NCI-H1092 treated with DMSO at 0.1 percent for 48 hours (cell line): Measurements from ENCODE around the gene OR1E1.
"Not testable (repeated sequence)": the region's sequence is repeated elsewhere in the genome, so short reads cannot be mapped to it uniquely, and the experiment has no call there.

ENCODE experiments used
- DNase-seq: peaks from one replicate; lab custom pipeline; 2025; lab: John Stamatoyannopoulos, UW

OR1E1 gene, protein sequence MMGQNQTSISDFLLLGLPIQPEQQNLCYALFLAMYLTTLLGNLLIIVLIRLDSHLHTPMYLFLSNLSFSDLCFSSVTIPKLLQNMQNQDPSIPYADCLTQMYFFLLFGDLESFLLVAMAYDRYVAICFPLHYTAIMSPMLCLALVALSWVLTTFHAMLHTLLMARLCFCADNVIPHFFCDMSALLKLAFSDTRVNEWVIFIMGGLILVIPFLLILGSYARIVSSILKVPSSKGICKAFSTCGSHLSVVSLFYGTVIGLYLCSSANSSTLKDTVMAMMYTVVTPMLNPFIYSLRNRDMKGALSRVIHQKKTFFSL

GRCh38 chr17:3398310-3398709 is at the start of gene OR1E1:
TSS of gene OR1E1 (minus strand) at chr17:3398410. CDS start at chr17:3398410, 0 bp downstream.
- no peak for DNase-seq

DNA sequence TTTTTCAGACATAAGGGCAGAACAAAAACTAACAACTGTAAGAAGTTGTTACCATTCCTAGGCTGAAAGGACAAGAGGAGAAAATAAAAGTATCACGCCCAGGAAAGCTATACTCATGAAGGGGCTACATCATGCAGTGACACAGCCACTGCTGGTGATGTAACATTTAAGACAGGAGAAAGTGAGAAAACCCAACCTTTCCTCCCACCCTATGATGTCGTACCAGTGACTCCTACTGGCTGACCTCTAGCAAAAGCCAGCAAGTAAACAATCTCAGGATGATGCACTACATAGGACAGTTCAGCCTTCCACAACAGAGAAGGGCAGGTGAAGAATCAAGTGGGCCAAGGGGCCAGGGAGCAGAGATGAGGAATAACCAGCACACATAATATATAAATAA is 49.4 kb upstream of the OR1E1 start:
- DNase-seq, result no peak

GRCh38 chr17:3440451-3440850 is 42.2 kb upstream of the OR1E1 start:
- no peak for DNase-seq

DNA sequence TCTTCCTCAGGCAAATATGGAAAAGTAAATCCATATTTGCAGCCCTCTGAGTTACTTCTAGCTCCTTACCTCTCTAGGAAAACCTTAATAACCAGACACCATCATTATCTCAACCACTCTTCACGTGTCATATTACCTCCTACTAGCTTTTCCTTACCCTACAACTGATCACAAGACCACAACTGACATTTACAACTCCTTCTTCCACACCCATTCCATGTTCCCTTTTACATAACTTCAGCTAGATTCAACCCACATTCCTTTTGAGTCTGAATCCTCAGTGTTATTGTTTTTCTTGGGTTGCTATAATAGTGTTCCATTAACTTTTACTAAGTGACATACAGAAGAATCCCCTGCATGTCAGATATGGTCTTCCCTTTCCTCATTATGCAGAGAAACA is 40.2 kb upstream of the OR1E1 start:
- no peak for DNase-seq

- DNase-seq, result no peak
Observed at GRCh38 chr17:3433741-3434140, 35.5 kb upstream of the OR1E1 start, which contains the start of gene OR1E2. TSS of gene OR1E2 (minus strand) at chr17:3433841. CDS start at chr17:3433841, 0 bp downstream.

DNA sequence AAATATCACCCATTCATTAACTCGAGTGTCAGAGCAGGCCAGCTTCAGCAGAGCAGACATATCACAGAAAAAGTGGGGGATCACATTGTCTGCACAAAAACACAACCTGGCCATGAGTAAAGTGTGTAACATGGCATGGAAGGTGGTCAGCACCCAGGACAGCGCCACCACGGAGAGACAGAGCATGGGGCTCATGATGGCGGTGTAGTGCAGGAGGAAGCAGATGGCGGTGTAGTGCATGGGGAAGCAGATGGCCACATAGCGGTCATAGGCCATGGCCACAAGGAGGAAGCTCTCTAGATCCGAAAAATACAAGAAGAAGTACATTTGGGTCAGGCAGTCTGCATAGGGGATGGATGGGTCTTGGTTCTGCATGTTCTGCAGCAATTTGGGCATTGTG is 35.0 kb upstream of the OR1E1 start:
- not testable (repeated sequence) for DNase-seq

- no peak for DNase-seq
Observed at GRCh38 chr17:3418222-3418621, 20.0 kb upstream of the OR1E1 start.

- DNase-seq, result no peak
Observed at GRCh38 chr17:3415610-3416009, 17.4 kb upstream of the OR1E1 start.

DNA sequence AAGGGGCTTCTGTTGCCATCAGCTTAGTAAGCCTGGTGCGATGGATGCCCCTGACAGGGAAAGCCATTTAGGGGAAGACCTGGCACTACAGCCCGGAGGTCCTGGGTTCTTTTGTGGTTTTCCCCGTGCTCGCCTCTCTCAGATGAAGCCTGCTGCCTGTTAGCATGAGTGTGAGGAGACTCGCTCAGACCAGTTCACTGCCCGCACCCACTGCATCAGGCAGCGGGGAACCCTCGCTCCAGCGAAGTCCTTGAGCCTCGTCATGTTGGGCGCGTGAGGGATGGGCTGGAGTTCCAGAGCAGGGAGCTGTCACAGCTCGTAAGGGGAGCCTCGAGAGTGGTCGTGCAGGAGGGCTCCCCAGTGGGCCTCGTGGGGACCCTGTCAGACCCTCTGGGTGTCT is 14.0 kb upstream of the OR1E1 start:
- not testable (repeated sequence) for DNase-seq

DNA sequence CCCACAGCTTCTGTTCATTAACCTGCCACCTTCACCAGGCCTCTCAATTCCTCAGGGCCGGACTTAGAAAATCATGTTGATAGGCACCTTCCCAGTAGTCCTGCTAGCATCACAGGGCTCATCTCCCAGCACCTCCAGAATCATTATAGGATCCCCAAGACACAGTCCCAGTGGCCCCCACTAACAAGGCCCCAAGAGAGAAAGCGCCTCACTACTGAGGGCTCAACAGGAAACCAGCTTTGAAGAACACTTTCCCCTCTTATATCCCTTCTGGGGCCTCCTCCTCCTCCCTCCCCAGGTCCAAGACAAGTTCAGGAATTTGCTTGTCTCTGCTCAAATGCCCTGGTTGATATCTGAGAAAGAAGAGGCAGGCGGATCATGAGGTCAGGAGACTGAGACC is 12.9 kb upstream of the OR1E1 start, which contains the start of gene OR3A3:
OR3A3 (plus strand) TSS at position 301 of the 400 bp plus-strand sequence.
- no peak for DNase-seq

GRCh38 chr17:3403856-3404255 is 5.6 kb upstream of the OR1E1 start:
- DNase-seq, result not testable (repeated sequence)

DNA sequence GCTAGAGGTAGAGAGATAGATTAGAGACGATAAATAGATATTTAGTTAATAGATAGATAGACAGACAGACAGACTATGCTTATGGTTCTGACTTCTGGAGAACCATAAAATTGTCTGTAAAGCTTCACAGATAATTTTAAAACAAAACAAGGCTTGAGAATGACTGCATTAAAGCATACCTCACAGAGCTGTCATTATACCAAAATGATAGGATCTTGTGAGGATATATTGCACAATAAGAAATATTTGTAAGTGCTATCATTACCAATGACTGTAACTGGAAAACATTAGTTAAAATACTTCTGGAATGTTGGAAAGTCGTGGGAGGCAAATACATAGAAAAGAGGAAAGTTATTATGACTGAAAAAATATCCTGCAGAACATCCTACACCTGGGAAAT is 3.6 kb upstream of the OR1E1 start:
- DNase-seq, result no peak

GRCh38 chr17:3400055-3400454 is 1.8 kb upstream of the OR1E1 start:
- no peak for DNase-seq

GRCh38 chr17:3397801-3398200 is 409 bp downstream of the OR1E1 start:
- DNase-seq, result not testable (repeated sequence)

GRCh38 chr17:3389791-3390190 is 8.4 kb downstream of the OR1E1 start:
- no peak for DNase-seq

GRCh38 chr17:3385869-3386816 is 12.1 kb downstream of the OR1E1 start, which contains the start of gene OR3A2:
TSS of gene OR3A2 (minus strand) at chr17:3386308.
- no peak for DNase-seq

DNA sequence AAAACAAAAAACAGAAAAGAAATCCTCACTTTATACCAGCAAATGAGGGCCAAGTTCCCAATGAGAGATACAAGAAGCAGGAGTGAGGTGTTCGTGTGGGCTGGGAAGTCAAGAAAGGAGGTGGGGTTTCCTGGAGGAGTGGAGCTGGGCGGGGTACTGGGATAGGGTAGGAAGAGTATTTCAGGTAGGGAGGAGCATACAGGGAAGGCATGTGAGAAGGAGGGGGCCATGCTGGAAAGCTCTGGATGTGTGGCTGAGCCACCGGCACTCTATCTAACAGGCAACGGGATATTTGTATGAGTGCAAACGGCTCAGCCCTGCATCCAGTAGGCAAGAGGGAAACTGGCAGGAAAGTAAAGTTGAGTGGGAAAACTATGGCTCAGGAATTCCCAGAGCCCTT is 16.3 kb downstream of the OR1E1 start:
- no peak for DNase-seq

DNA sequence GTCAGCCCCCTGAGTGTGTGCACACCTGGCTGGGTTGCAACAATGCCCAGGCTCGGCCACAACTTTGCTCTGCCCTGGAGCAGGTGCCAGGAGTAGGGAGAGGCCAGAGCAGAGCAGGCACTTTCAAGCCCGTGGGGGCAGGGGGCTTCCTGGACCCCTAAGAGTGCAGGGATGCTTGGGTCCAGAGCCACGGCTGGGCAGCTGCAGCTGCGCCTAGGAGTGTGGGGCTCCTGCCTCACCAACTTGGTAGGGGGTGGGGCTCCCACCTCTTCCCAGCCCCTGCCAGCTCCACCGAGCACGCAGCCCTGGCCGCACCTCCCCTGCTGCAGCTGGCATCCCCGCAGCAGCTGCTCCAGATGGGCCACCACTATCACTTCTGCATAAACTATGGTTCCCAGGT is 19.9 kb downstream of the OR1E1 start:
- no peak for DNase-seq

DNA sequence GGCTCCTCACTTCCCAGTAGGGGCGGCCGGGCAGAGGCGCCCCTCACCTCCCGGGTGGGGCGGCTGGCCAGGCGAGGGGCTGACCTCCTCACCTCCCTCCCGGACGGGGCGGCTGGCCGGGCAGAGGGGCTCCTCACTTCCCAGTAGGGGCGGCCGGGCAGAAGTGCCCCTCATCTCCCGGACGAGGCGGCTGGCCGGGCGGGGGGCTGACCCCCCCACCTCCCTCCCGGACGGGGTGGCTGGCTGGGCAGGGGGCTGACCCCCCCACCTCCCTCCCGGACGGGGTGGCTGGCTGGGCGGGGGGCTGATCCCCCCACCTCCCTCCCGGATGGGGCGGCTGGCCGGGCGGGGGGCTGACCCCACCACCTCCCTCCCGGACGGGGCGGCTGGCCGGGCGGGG is 27.0 kb downstream of the OR1E1 start:
- DNase-seq, result not testable (repeated sequence)
